Kasumi-1 (cell line): Measurements from ENCODE around the gene MRPL53.

Source experiments
- DNase-seq, 2 experiments: peaks; one replicate each; lab custom pipeline; 2025; lab: John Stamatoyannopoulos, UW

MRPL53 gene

GRCh38 chr2:74472086-74472944 is at the start of gene MRPL53:
MRPL53 (minus strand) TSS chr2:74472680; CDS start chr2:74472660, 20 bp downstream.
- DNase-seq, result peak; percentile 86 to 91

- no peak for DNase-seq
Observed at GRCh38 chr2:74516650-74517049, 44.2 kb upstream of the MRPL53 start.

GRCh38 chr2:74515981-74516633 is 43.6 kb upstream of the MRPL53 start:
- no peak for DNase-seq

GRCh38 chr2:74515271-74515980 is 42.9 kb upstream of the MRPL53 start:
- DNase-seq, result no peak

GRCh38 chr2:74514368-74515270 is 42.1 kb upstream of the MRPL53 start, which contains the start of gene TLX2:
TLX2 (plus strand) TSS chr2:74514450; CDS start chr2:74514807, 357 bp downstream.
- DNase-seq, result no peak

GRCh38 chr2:74513605-74514367 is 41.3 kb upstream of the MRPL53 start:
- DNase-seq, result no peak

- no peak for DNase-seq
Observed at GRCh38 chr2:74512744-74513604, 40.5 kb upstream of the MRPL53 start.

- no peak for DNase-seq
Observed at GRCh38 chr2:74511104-74511989, 38.9 kb upstream of the MRPL53 start.

GRCh38 chr2:74510272-74510671 is 37.8 kb upstream of the MRPL53 start:
- DNase-seq, result no peak

GRCh38 chr2:74507926-74508520 is 35.5 kb upstream of the MRPL53 start:
- DNase-seq, result peak; percentile 40 to 51

- peak; percentile 95 to 96 for DNase-seq
Observed at GRCh38 chr2:74507145-74507925, 34.9 kb upstream of the MRPL53 start, which contains the start of gene PCGF1. PCGF1 (minus strand) TSS chr2:74507695; CDS start chr2:74507668, 27 bp downstream.

GRCh38 chr2:74505448-74506246 is 33.2 kb upstream of the MRPL53 start:
- no peak for DNase-seq

- no peak for DNase-seq
Observed at GRCh38 chr2:74504591-74504990, 32.1 kb upstream of the MRPL53 start.

- DNase-seq, result no peak
Observed at GRCh38 chr2:74503506-74504475, 31.3 kb upstream of the MRPL53 start.
